T47D (cell line): ENCODE results near the gene STIM1.

Experiments
- DNase-seq, 2 experiments: peaks; one replicate each; pipeline versions ENCODE4 v3.0.0 to v3.0.0-alpha.2; 2011 to 2012; ENCODE audit warnings: low read depth in 1 of 2, low spot score in 1 of 2
- JUND ChIP-seq: IDR thresholded peaks from 2 replicates; pipeline ENCODE4 v1.6.1; 2012; ENCODE audit warnings: low read depth
- in situ Hi-C: cut with HindIII; loops from 2 replicates; pipeline ENCODE4 v1.10.0; 2016; ENCODE audit warnings: low sequenced_read_pairs, low pct_unique_long_range_greater_than_20kb

STIM1 gene

GRCh38 chr11:3834664-3835461, 20.6 kb upstream of the STIM1 start:
- no peak for TF ChIP-seq JUND
- in situ Hi-C loops: no loop called here
- no peak for DNase-seq

GRCh38 chr11:3835751-3836150, 19.7 kb upstream of the STIM1 start:
- in situ Hi-C loops: no loop called here
- no peak for TF ChIP-seq JUND
- DNase-seq: no peak

GRCh38 chr11:3836903-3837302, 18.6 kb upstream of the STIM1 start:
- in situ Hi-C loops: no loop called here
- no peak for DNase-seq
- TF ChIP-seq JUND: no peak

GRCh38 chr11:3837793-3838192, 17.7 kb upstream of the STIM1 start:
- in situ Hi-C loops: no loop called here
- TF ChIP-seq JUND: no peak
- no peak for DNase-seq

- TF ChIP-seq JUND: no peak
- in situ Hi-C loops: no loop called here
- no peak for DNase-seq
Observed at GRCh38 chr11:3838504-3838903, 17.0 kb upstream of the STIM1 start.

GRCh38 chr11:3840004-3840869, 15.2 kb upstream of the STIM1 start:
- in situ Hi-C loops: no loop called here
- DNase-seq: no peak
- TF ChIP-seq JUND: no peak

- in situ Hi-C loops: no loop called here
- peak; percentile 57 to 69 for DNase-seq
- no peak for TF ChIP-seq JUND
Observed at GRCh38 chr11:3840870-3841425, 14.5 kb upstream of the STIM1 start, which contains the start of gene RHOG. Gene RHOG (minus strand): TSS chr11:3840959. CDS start chr11:3828138, 12,821 bp downstream.

- TF ChIP-seq JUND: no peak
- in situ Hi-C loops: no loop called here
- DNase-seq: peak; percentile 59 to 85
Observed at GRCh38 chr11:3841426-3842350, 13.8 kb upstream of the STIM1 start.

- no peak for TF ChIP-seq JUND
- DNase-seq: no peak
- in situ Hi-C loops: no loop called here
Observed at GRCh38 chr11:3843326-3843725, 12.1 kb upstream of the STIM1 start.

- in situ Hi-C loops: no loop called here
- DNase-seq: no peak
- TF ChIP-seq JUND: no peak
Observed at GRCh38 chr11:3845246-3845645, 10.2 kb upstream of the STIM1 start.

- no peak for DNase-seq
- no peak for TF ChIP-seq JUND
- in situ Hi-C loops: no loop called here
Observed at GRCh38 chr11:3845670-3846069, 9.8 kb upstream of the STIM1 start.
